Thyroid gland (tissue), 4 donors: ENCODE results near the gene FXYD3.

Experiments
- CTCF ChIP-seq, 6 experiments: fragments of 200-600 bp in 3 of 6; fragments of 450-650 bp in 3 of 6; sonication (generic) in 3 of 6; IDR thresholded peaks; one replicate each; pipeline ENCODE4 v1.5.1; 2016 to 2019; ENCODE audit warnings: antibody characterized with exemption in 6 of 6, mild to moderate bottlenecking in 2 of 6, inconsistent platforms in 1 of 6, moderate library complexity in 1 of 6
- POLR2A ChIP-seq, 2 donors: fragments of 450-650 bp; IDR thresholded peaks; one replicate each; pipeline ENCODE4 v1.6.1; 2017; ENCODE audit warnings: antibody characterized with exemption in 2 of 2, mild to moderate bottlenecking in 2 of 2, moderate library complexity in 1 of 2

- TF ChIP-seq CTCF (IDR thresholded peaks at IDR 0.05) (no peak), POLR2A (IDR thresholded peaks at IDR 0.05) (no peak)
Observed at GRCh38 chr19:35105411-35106290, 10.0 kb upstream of the FXYD3 start.
